Astrocyte (in vitro differentiated cells and primary cell): Measurements from ENCODE around the gene NYNRIN.

Source experiments
- EZH2 ChIP-seq: IDR thresholded peaks from 2 replicates; pipeline ENCODE4 v1.6.1; 2012; ENCODE audit warnings: mild to moderate bottlenecking, low read length, inconsistent platforms; ENCODE audit not compliant: insufficient read depth
- TF ChIP-seq, protein P1 (sequence below): IDR thresholded peaks from 2 replicates; pipeline ENCODE4 v1.5.1; 2011; ENCODE audit warnings: low read depth, mild to moderate bottlenecking, inconsistent platforms, low read length, moderate library complexity; ENCODE audit not compliant: insufficient read depth

- TF ChIP-seq, protein P1, sequence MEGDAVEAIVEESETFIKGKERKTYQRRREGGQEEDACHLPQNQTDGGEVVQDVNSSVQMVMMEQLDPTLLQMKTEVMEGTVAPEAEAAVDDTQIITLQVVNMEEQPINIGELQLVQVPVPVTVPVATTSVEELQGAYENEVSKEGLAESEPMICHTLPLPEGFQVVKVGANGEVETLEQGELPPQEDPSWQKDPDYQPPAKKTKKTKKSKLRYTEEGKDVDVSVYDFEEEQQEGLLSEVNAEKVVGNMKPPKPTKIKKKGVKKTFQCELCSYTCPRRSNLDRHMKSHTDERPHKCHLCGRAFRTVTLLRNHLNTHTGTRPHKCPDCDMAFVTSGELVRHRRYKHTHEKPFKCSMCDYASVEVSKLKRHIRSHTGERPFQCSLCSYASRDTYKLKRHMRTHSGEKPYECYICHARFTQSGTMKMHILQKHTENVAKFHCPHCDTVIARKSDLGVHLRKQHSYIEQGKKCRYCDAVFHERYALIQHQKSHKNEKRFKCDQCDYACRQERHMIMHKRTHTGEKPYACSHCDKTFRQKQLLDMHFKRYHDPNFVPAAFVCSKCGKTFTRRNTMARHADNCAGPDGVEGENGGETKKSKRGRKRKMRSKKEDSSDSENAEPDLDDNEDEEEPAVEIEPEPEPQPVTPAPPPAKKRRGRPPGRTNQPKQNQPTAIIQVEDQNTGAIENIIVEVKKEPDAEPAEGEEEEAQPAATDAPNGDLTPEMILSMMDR = no peak
- TF ChIP-seq EZH2 = no peak
These were observed 40.5 kb downstream of the NYNRIN start for GRCh38 chr14:24439257-24439656.
